H9 (cell line): ENCODE results near the gene CAMTA1. TPM values are rescaled to one million over a fixed set of nuclear protein-coding genes. Genes with fewer than 3 reads are reported as not detected.

Source experiments
- DNase-seq: peaks from one replicate; pipeline ENCODE4 v3.0.0-alpha.2; 2017
- H2AFZ ChIP-seq: one replicate; pipeline ENCODE4 v1.6.1; 2013; ENCODE audit warnings: mild to moderate bottlenecking, low read length, control low read depth, moderate library complexity
- H2AK5ac ChIP-seq: 2 replicates; pipeline ENCODE4 v1.6.1; 2013; ENCODE audit warnings: low read length, control low read depth, mixed read lengths; ENCODE audit not compliant: insufficient read length
- H2BK120ac ChIP-seq: one replicate; pipeline ENCODE4 v1.6.1; 2013; ENCODE audit warnings: low read depth, mild to moderate bottlenecking, low read length, control low read depth, inconsistent platforms; ENCODE audit not compliant: poor library complexity, severe bottlenecking
- H2BK12ac ChIP-seq: 2 replicates; pipeline ENCODE4 v1.6.1; 2013; ENCODE audit warnings: low read length, control low read depth, mixed read lengths, low read depth; ENCODE audit not compliant: insufficient read length
- H2BK15ac ChIP-seq: 2 replicates; pipeline ENCODE4 v1.6.1; 2013; ENCODE audit warnings: low read depth, low read length, control low read depth
- H2BK20ac ChIP-seq: one replicate; pipeline ENCODE4 v1.6.1; 2013; ENCODE audit warnings: low read depth, mild to moderate bottlenecking, low read length, control low read depth, inconsistent platforms; ENCODE audit not compliant: poor library complexity, severe bottlenecking
- H2BK5ac ChIP-seq: 2 replicates; pipeline ENCODE4 v1.6.1; 2013; ENCODE audit warnings: low read length, control low read depth, mixed read lengths; ENCODE audit not compliant: insufficient read length
- H3K14ac ChIP-seq: 2 replicates; pipeline ENCODE4 v1.6.1; 2013; ENCODE audit warnings: low read length, control low read depth; ENCODE audit not compliant: insufficient read depth
- H3K18ac ChIP-seq: 2 replicates; pipeline ENCODE4 v1.6.1; 2013; ENCODE audit warnings: low read depth, mild to moderate bottlenecking, mixed read lengths, low read length, control low read depth; ENCODE audit not compliant: insufficient read length
- H3K23ac ChIP-seq: 2 replicates; pipeline ENCODE4 v1.6.1; 2013; ENCODE audit warnings: low read length, control low read depth, mixed read lengths, low read depth; ENCODE audit not compliant: insufficient read length
- H3K23me2 ChIP-seq: 2 replicates; pipeline ENCODE4 v1.6.1; 2013; ENCODE audit warnings: low read depth, mild to moderate bottlenecking, mixed read lengths, low read length, control low read depth; ENCODE audit not compliant: insufficient read length, poor library complexity, severe bottlenecking
- H3K27ac ChIP-seq: 2 replicates; pipeline ENCODE4 v1.5.1; 2013; ENCODE audit warnings: low read length, control low read depth, mixed read lengths, low read depth; ENCODE audit not compliant: insufficient read length
- H3K27me3 ChIP-seq: 2 replicates; pipeline ENCODE4 v1.6.1; 2013; ENCODE audit warnings: low read length, control low read depth, inconsistent platforms; ENCODE audit not compliant: insufficient read depth
- H3K4ac ChIP-seq: 2 replicates; pipeline ENCODE4 v1.6.1; 2013; ENCODE audit warnings: low read depth, mild to moderate bottlenecking, control low read depth, inconsistent platforms, low read length, moderate library complexity
- H3K4me1 ChIP-seq: 2 replicates; pipeline ENCODE4 v1.6.1; 2013; ENCODE audit warnings: low read length, control low read depth, inconsistent platforms; ENCODE audit not compliant: insufficient read depth
- H3K4me2 ChIP-seq: 2 replicates; pipeline ENCODE4 v1.6.1; 2013; ENCODE audit warnings: low read length, control low read depth, mixed read lengths; ENCODE audit not compliant: insufficient read length, insufficient read depth
- H3K56ac ChIP-seq: 2 replicates; pipeline ENCODE4 v1.6.1; 2013; ENCODE audit warnings: low read depth, mild to moderate bottlenecking, mixed read lengths, low read length, control low read depth; ENCODE audit not compliant: insufficient read length
- H3K79me1 ChIP-seq: 2 replicates; pipeline ENCODE4 v1.6.1; 2013; ENCODE audit warnings: low read depth, mild to moderate bottlenecking, moderate library complexity, low read length, control low read depth, inconsistent platforms; ENCODE audit not compliant: insufficient read depth, poor library complexity, severe bottlenecking
- H3K79me2 ChIP-seq: 2 replicates; pipeline ENCODE4 v1.6.1; 2013; ENCODE audit warnings: low read length, control low read depth, inconsistent platforms; ENCODE audit not compliant: insufficient read depth
- H3K9ac ChIP-seq: 2 replicates; pipeline ENCODE4 v1.6.1; 2013; ENCODE audit warnings: low read length, control low read depth, mixed read lengths; ENCODE audit not compliant: insufficient read length; ENCODE audit errors: extremely low read depth
- H3K9me3 ChIP-seq: one replicate; pipeline ENCODE4 v1.6.1; 2013; ENCODE audit warnings: low read depth, low read length, inconsistent platforms; ENCODE audit not compliant: control insufficient read depth
- H3T11ph ChIP-seq: one replicate; pipeline ENCODE4 v1.6.1; 2013; ENCODE audit warnings: mild to moderate bottlenecking, low read length, control low read depth, inconsistent platforms
- H4K20me1 ChIP-seq: one replicate; pipeline ENCODE4 v1.6.1; 2013; ENCODE audit not compliant: control insufficient read depth, insufficient read length, insufficient read depth
- H4K5ac ChIP-seq: 2 replicates; pipeline ENCODE4 v1.6.1; 2013; ENCODE audit warnings: low read depth, mild to moderate bottlenecking, mixed read lengths, low read length, control low read depth; ENCODE audit not compliant: insufficient read length
- H4K8ac ChIP-seq: replicated peaks from 2 replicates; pipeline ENCODE4 v1.6.1; 2013; ENCODE audit warnings: low read length, control low read depth, mixed read lengths, low read depth; ENCODE audit not compliant: insufficient read length
- H4K91ac ChIP-seq: 2 replicates; pipeline ENCODE4 v1.6.1; 2013; ENCODE audit warnings: low read depth, mild to moderate bottlenecking, moderate library complexity, mixed read lengths, low read length, control low read depth; ENCODE audit not compliant: insufficient read length
- H3K27ac Mint-ChIP-seq, 3 experiments: 2 replicates in 2 of 3; 3 replicates in 1 of 3; pipeline ENCODE4 v1.8.0; 2020 to 2021; ENCODE audit warnings: mixed read lengths in 3 of 3, mild to moderate bottlenecking in 1 of 3, moderate library complexity in 1 of 3
- H3K27me3 Mint-ChIP-seq: 2 replicates; pipeline ENCODE4 v1.8.0; 2021; ENCODE audit warnings: low read depth, mild to moderate bottlenecking, moderate library complexity, mixed read lengths
- H3K36me3 Mint-ChIP-seq, 3 experiments: 2 replicates in 2 of 3; 3 replicates in 1 of 3; pipeline ENCODE4 v1.8.0; 2020 to 2021; ENCODE audit warnings: low read depth in 3 of 3, mixed read lengths in 3 of 3; ENCODE audit not compliant: insufficient read depth in 1 of 3
- H3K4me1 Mint-ChIP-seq, 2 experiments: 2 replicates each; pipeline ENCODE4 v1.8.0; 2020; ENCODE audit warnings: mixed read lengths in 2 of 2
- H3K4me3 Mint-ChIP-seq, 2 experiments: 2 replicates in 1 of 2; 3 replicates in 1 of 2; pipeline ENCODE4 v1.8.0; 2020 to 2021; ENCODE audit warnings: mild to moderate bottlenecking in 2 of 2, mixed read lengths in 2 of 2, moderate library complexity in 1 of 2
- H3K9me3 Mint-ChIP-seq, 2 experiments: 2 replicates in 1 of 2; 3 replicates in 1 of 2; pipeline ENCODE4 v1.8.0; 2020; ENCODE audit warnings: mild to moderate bottlenecking in 2 of 2, mixed read lengths in 2 of 2, moderate library complexity in 1 of 2
- WGBS: extraction: QIAGEN DNeasy Blood & Tissue Kit; methylation state at CpG from one replicate; pipeline ENCODE4 v1.1.7; 2013; ENCODE audit warnings: missing lambda C conversion rate, low lambda C conversion rate, mixed read lengths; ENCODE audit not compliant: insufficient read length; ENCODE audit errors: extremely low coverage; 5-methylcytosine and 5-hydroxymethylcytosine counted together
- total RNA-seq: library from RNA; stranded (reverse); gene quantifications from 2 replicates; pipeline ENCODE4 v1.2.1, GENCODE V29; 2021
- TF ChIP-seq, protein P1 (sequence below): fragments of 200-600 bp; sonication (generic); conservative IDR thresholded peaks from 3 replicates; pipeline ENCODE4 v1.8.0; 2021; ENCODE audit warnings: antibody characterized with exemption, mild to moderate bottlenecking

Gene CAMTA1
- total RNA-seq, 1 experiment from 2014 or later, result 115 TPM

DNA sequence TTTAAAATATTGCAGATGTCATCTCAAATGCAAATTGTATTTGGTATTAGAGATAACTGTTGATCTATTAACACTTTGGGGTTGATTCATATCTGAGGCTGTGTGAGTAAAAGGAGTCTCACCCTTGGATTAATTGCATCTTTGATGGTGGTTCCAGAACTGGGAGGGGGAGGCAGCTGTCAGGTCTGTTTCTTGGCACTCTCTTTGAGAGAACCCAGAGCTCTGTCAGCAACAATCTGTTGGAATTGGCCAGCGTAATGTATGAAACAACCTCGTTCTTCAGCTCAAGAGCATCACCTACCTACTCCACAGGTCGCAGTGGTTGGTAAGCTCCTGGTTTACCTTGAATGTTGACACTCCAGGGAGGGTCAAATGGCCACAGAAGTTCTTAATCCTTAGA, 424.1 kb downstream of the CAMTA1 start:
- TF ChIP-seq, protein P1, sequence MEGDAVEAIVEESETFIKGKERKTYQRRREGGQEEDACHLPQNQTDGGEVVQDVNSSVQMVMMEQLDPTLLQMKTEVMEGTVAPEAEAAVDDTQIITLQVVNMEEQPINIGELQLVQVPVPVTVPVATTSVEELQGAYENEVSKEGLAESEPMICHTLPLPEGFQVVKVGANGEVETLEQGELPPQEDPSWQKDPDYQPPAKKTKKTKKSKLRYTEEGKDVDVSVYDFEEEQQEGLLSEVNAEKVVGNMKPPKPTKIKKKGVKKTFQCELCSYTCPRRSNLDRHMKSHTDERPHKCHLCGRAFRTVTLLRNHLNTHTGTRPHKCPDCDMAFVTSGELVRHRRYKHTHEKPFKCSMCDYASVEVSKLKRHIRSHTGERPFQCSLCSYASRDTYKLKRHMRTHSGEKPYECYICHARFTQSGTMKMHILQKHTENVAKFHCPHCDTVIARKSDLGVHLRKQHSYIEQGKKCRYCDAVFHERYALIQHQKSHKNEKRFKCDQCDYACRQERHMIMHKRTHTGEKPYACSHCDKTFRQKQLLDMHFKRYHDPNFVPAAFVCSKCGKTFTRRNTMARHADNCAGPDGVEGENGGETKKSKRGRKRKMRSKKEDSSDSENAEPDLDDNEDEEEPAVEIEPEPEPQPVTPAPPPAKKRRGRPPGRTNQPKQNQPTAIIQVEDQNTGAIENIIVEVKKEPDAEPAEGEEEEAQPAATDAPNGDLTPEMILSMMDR, result no peak
- Histone ChIP-seq H3K4me2 (no peak overlapping the region), H3K18ac (no peak overlapping the region), H3K9me3 (no peaks in the 10 kb centered on the region), H3K56ac (no peak overlapping the region), H3K9ac (no peak overlapping the region), H3K4ac (no peak overlapping the region), H2BK12ac (no peak overlapping the region), H3K79me2 (no peaks in the 10 kb centered on the region), H3K23me2 (no peaks in the 10 kb centered on the region), H4K8ac (no peak overlapping the region), H3K27me3 (no peaks in the 10 kb centered on the region), H4K20me1 (no peaks in the 10 kb centered on the region), H3K4me1 (no peaks in the 10 kb centered on the region), H3K79me1 (no peaks in the 10 kb centered on the region), H2AK5ac (no peak overlapping the region), H3K14ac (no peak overlapping the region), H2BK5ac (no peak overlapping the region), H3T11ph (no peak overlapping the region), H4K5ac (no peak overlapping the region), H2BK20ac (no peak overlapping the region), H3K23ac (no peak overlapping the region), H4K91ac (no peak overlapping the region), H3K27ac (no peak overlapping the region), H2BK15ac (no peak overlapping the region), H2AFZ (no peak overlapping the region), H2BK120ac (no peak overlapping the region)
- Mint-ChIP-seq H3K27ac (no peak overlapping the region), H3K27me3 (no peaks in the 10 kb centered on the region; the same call in 1 of the 2 replicates), H3K4me3 (no peak overlapping the region), H3K36me3 (no peaks in the 10 kb centered on the region), H3K4me1 (peaks cover 4% of the 10 kb centered on the region in 2 experiments), H3K9me3 (no peaks in the 10 kb centered on the region)
- no peak for DNase-seq
- WGBS, result no CpG with 5 or more reads among the region's 3 CpGs
